ENCODE results near the gene EFCAB8. TPM values are rescaled to one million over a fixed set of nuclear protein-coding genes. Genes with fewer than 3 reads are reported as not detected.

Gene EFCAB8
- total and polyA plus RNA-seq, 2 donors from 2014 or later: 0.13 TPM; not detected in 1

DNA sequence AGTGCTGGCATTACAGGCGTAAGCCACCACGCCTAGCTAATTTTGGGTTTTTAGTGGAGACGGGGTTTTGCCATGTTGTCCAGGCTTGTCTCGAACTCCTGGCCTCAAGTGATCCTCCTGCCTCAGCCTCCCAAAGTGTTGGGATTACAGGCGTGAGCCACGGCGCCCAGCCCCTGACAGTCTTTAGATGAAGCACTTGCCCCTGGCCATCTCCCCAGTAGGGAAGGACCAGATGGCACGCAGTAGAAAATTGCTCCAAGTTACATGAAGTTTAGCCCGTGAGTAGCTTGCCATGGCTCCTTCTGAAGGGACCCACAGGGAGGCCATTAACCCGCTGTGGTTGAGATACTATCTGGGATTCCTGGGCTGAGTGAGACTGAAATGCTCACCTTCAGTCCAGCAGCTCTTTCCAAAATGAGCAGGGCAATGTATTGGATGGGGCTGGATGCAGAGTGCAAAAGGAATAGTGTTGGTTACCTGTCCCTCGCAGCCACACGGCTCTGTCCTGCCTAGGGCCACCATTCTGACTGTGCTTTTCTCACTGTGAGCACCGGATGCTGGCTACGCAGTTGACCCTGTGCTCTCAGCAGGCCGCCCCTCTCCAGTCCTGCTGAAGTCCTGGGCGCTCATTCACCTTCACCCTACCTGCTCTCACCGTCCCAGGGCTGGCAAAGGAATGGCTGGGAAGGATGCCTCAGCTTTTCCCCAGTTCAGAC is 66.9 kb downstream of the EFCAB8 start:
- intact Hi-C loops (cut with DNase I): no loop called here
- Histone ChIP-seq H3K27me3 (ENCODE audit: control insufficient read depth, insufficient read depth, low read length) (no peaks in the 10 kb centered on the region), H3K36me3 (ENCODE audit: control insufficient read depth in 2 of 3, insufficient read depth in 3 of 3, low read length in 3 of 3) (no peaks in the 10 kb centered on the region), H3K9me3 (ENCODE audit: control insufficient read depth in 2 of 3, insufficient read depth in 1 of 3, low read length in 3 of 3) (no peaks in the 10 kb centered on the region), H3K4me3 (ENCODE audit: low read length in 3 of 3) (no peak overlapping the region), H3K4me1 (ENCODE audit: control insufficient read depth in 2 of 3, insufficient read depth in 2 of 3, low read depth in 1 of 3, low read length in 3 of 3) (no peaks in the 10 kb centered on the region), H3K9ac (ENCODE audit: low read length in 3 of 3) (no peak overlapping the region), H3K27ac (ENCODE audit: low read depth in 2 of 2, low read length in 2 of 2) (no peak overlapping the region)
- TF ChIP-seq, protein P1, sequence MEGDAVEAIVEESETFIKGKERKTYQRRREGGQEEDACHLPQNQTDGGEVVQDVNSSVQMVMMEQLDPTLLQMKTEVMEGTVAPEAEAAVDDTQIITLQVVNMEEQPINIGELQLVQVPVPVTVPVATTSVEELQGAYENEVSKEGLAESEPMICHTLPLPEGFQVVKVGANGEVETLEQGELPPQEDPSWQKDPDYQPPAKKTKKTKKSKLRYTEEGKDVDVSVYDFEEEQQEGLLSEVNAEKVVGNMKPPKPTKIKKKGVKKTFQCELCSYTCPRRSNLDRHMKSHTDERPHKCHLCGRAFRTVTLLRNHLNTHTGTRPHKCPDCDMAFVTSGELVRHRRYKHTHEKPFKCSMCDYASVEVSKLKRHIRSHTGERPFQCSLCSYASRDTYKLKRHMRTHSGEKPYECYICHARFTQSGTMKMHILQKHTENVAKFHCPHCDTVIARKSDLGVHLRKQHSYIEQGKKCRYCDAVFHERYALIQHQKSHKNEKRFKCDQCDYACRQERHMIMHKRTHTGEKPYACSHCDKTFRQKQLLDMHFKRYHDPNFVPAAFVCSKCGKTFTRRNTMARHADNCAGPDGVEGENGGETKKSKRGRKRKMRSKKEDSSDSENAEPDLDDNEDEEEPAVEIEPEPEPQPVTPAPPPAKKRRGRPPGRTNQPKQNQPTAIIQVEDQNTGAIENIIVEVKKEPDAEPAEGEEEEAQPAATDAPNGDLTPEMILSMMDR (IDR thresholded peaks at IDR 0.05; ENCODE audit: borderline replicate concordance, extremely low read depth, insufficient read depth): no peak
- no peak for FAIRE-seq
- DNase-seq: no peak

DNA sequence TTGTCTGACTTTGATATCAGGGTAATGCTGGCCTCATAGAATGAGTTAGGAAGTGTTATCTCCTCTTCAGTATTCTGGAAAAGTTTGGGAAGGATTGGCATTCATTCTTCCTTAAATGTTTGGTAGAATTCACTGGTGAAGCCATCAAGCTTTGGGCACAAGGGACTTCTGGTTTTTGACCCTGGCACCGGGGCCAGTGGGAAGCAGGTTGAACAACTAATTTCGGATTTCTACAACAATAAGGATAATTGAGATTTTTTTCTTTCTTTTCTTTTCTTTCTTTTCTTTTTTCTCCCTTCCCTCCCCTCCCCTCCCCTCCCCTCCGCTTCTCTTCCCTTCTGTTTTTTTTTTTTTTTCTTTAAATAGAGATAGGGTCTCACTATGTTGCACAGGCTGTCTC is 70.4 kb downstream of the EFCAB8 start:
- intact Hi-C loops (cut with DNase I): no loop called here
- DNase-seq (no peak), FAIRE-seq (no peak)
- Histone ChIP-seq H3K9ac (ENCODE audit: low read length in 3 of 3) (no peak overlapping the region), H3K36me3 (ENCODE audit: control insufficient read depth in 2 of 3, insufficient read depth in 3 of 3, low read length in 3 of 3) (no peaks in the 10 kb centered on the region), H3K27me3 (ENCODE audit: control insufficient read depth, insufficient read depth, low read length) (no peaks in the 10 kb centered on the region), H3K27ac (ENCODE audit: low read depth in 2 of 2, low read length in 2 of 2) (no peak overlapping the region), H3K4me1 (ENCODE audit: control insufficient read depth in 2 of 3, insufficient read depth in 2 of 3, low read depth in 1 of 3, low read length in 3 of 3) (no peaks in the 10 kb centered on the region), H3K4me3 (ENCODE audit: low read length in 3 of 3) (no peak overlapping the region), H3K9me3 (ENCODE audit: control insufficient read depth in 2 of 3, insufficient read depth in 1 of 3, low read length in 3 of 3) (no peaks in the 10 kb centered on the region)
- TF ChIP-seq, protein P1 (IDR thresholded peaks at IDR 0.05; ENCODE audit: borderline replicate concordance, extremely low read depth, insufficient read depth): no peak

DNA sequence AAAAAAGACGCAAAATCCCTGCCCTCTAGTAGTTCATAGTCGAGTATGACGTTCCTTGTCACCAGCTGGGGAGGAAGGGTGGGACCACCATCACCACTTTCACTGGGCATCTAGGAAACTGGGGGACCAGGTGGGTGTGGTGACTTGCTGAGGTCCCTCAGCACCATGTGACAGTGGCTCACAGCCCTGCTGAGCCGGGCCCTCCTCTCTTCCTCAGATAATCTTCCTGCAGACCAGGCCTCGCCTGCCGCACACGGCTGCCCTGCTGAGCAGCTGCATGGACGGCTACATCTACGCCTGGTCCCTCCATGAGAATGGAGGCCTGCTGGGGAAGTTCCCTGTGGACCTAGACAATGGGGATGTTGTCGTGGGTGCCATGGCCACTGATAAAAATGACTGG is 71.5 kb downstream of the EFCAB8 start:
- intact Hi-C loops (cut with DNase I): no loop called here
- FAIRE-seq (no peak), DNase-seq (peak in 1 of 5 donors; percentile 52)
- H3K9me3 ChIP-seq (ENCODE audit: control insufficient read depth in 2 of 3, insufficient read depth in 1 of 3, low read length in 3 of 3): no peaks in the 10 kb centered on the region
- H3K4me3 ChIP-seq (ENCODE audit: low read length in 3 of 3): no peak overlapping the region
- TF ChIP-seq, protein P1 (IDR thresholded peaks at IDR 0.05; ENCODE audit: borderline replicate concordance, extremely low read depth, insufficient read depth): no peak
- H3K36me3 ChIP-seq (ENCODE audit: control insufficient read depth in 2 of 3, insufficient read depth in 3 of 3, low read length in 3 of 3): no peaks in the 10 kb centered on the region
- H3K27me3 ChIP-seq (ENCODE audit: control insufficient read depth, insufficient read depth, low read length): no peaks in the 10 kb centered on the region
- H3K27ac ChIP-seq (ENCODE audit: low read depth in 2 of 2, low read length in 2 of 2): no peak overlapping the region
- no peaks in the 10 kb centered on the region for H3K4me1 ChIP-seq (ENCODE audit: control insufficient read depth in 2 of 3, insufficient read depth in 2 of 3, low read depth in 1 of 3, low read length in 3 of 3)
- no peak overlapping the region for H3K9ac ChIP-seq (ENCODE audit: low read length in 3 of 3)

DNA sequence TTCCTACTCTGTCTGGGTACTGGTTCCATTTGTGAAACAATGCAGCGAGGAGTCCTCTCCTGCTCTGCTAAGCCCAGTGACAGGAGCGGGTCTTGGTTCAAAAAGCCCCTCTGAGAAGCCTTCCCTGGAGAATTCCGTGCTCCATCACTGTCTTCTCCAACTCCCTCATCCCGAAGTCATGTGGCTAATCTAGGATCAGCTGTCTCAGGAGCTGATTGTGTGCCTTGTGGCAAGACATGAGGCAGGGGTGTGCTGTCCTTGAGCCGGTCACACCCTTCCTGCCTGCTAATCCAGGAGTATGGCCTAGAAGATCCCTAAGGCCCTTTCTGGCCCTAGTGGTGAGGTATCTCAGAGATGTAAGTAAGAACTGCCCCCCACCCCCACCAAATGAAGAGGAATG is 72.0 kb downstream of the EFCAB8 start:
- H3K36me3 ChIP-seq (ENCODE audit: control insufficient read depth in 2 of 3, insufficient read depth in 3 of 3, low read length in 3 of 3): no peaks in the 10 kb centered on the region
- H3K9ac ChIP-seq (ENCODE audit: low read length in 3 of 3): no peak overlapping the region
- intact Hi-C loops (cut with DNase I): no loop called here
- H3K27me3 ChIP-seq (ENCODE audit: control insufficient read depth, insufficient read depth, low read length): no peaks in the 10 kb centered on the region
- no peak for DNase-seq
- no peak overlapping the region for H3K27ac ChIP-seq (ENCODE audit: low read depth in 2 of 2, low read length in 2 of 2)
- TF ChIP-seq, protein P1 (IDR thresholded peaks at IDR 0.05; ENCODE audit: borderline replicate concordance, extremely low read depth, insufficient read depth): no peak
- no peaks in the 10 kb centered on the region for H3K9me3 ChIP-seq (ENCODE audit: control insufficient read depth in 2 of 3, insufficient read depth in 1 of 3, low read length in 3 of 3)
- no peaks in the 10 kb centered on the region for H3K4me1 ChIP-seq (ENCODE audit: control insufficient read depth in 2 of 3, insufficient read depth in 2 of 3, low read depth in 1 of 3, low read length in 3 of 3)
- no peak for FAIRE-seq
- no peak overlapping the region for H3K4me3 ChIP-seq (ENCODE audit: low read length in 3 of 3)

Measured in kidney (tissue), 14 donors.